Esophagus (tissue), 2 donors: ENCODE results near the gene COBLL1. TPM values are rescaled to one million over a fixed set of nuclear protein-coding genes. Genes with fewer than 3 reads are reported as not detected.
A peak's percentile ranks its signal among the peaks of the same experiment; 100 is the strongest.

Experiments used
- H3K27ac ChIP-seq, 2 donors: one replicate each; pipeline ENCODE4 v1.5.1; 2013; ENCODE audit warnings: low read depth in 2 of 2, mild to moderate bottlenecking in 2 of 2, inconsistent platforms in 1 of 2, low read length in 1 of 2, moderate library complexity in 1 of 2
- H3K27me3 ChIP-seq, 2 donors: one replicate each; pipeline ENCODE4 v1.6.1; 2013; ENCODE audit warnings: low read length in 2 of 2, control low read depth in 1 of 2, mild to moderate bottlenecking in 1 of 2; ENCODE audit not compliant: insufficient read depth in 2 of 2, control insufficient read depth in 1 of 2
- H3K36me3 ChIP-seq, 2 donors: one replicate each; pipeline ENCODE4 v1.6.1; 2013; ENCODE audit warnings: low read length in 1 of 2; ENCODE audit not compliant: control insufficient read depth in 2 of 2, insufficient read depth in 2 of 2
- H3K4me1 ChIP-seq, 2 donors: one replicate each; pipeline ENCODE4 v1.6.1; 2013; ENCODE audit warnings: low read length in 1 of 2; ENCODE audit not compliant: control insufficient read depth in 2 of 2, insufficient read depth in 2 of 2
- H3K4me3 ChIP-seq, 2 donors: one replicate each; pipeline ENCODE4 v1.5.1; 2013; ENCODE audit warnings: low read length in 2 of 2, mild to moderate bottlenecking in 2 of 2, low read depth in 1 of 2, moderate library complexity in 1 of 2
- H3K9me3 ChIP-seq, 2 donors: one replicate each; pipeline ENCODE4 v1.6.1; 2013; ENCODE audit warnings: mild to moderate bottlenecking in 2 of 2, low read depth in 1 of 2, low read length in 1 of 2, moderate library complexity in 1 of 2; ENCODE audit not compliant: control insufficient read depth in 2 of 2, insufficient read depth in 1 of 2
- WGBS, 2 donors: extraction: QIAGEN DNeasy Blood & Tissue Kit; methylation state at CpG; one replicate each; pipeline ENCODE4 v1.1.7; 2013; 5-methylcytosine and 5-hydroxymethylcytosine counted together
- polyA plus RNA-seq, 2 donors: library from polyadenylated mRNA; stranded (reverse); fragments of 200-250 nt; gene quantifications; one replicate each; pipeline ENCODE4 v1.2.3, GENCODE V29; 2013
- donor health status: healthy with polysubstance abuse.
- donor health status: Bipolar disorder and iron deficiency.

The COBLL1 gene
- 10 to 100 TPM; 18.0 to 27.9 TPM for polyA plus RNA-seq

- H3K4me1 ChIP-seq = peaks cover 0 to 3% of the 10 kb centered on the region in 2 donors
- WGBS, 2 donors = 1% methylated on average over 56 to 57 of the region's 57 CpGs
These were observed at the start of gene COBLL1 for GRCh38 chr2:164841719-164842623. Gene COBLL1, minus strand, starts transcription at chr2:164841823. Its CDS starts 627 bp downstream, at chr2:164841196.

GRCh38 chr2:164890544-164890943 is 48.9 kb upstream of the COBLL1 start:
- Histone ChIP-seq H3K27me3 (no peaks in the 10 kb centered on the region), H3K4me3 (no peak overlapping the region), H3K4me1 (no peaks in the 10 kb centered on the region), H3K36me3 (no peaks in the 10 kb centered on the region), H3K9me3 (no peaks in the 10 kb centered on the region), H3K27ac (no peak overlapping the region)
- 34 to 36% methylated on average over 4 of the region's 4 CpGs for WGBS, 2 donors

More at GRCh38 chr2:164841719-164842623, at the start of gene COBLL1:
- Histone ChIP-seq H3K27me3 (no peaks in the 10 kb centered on the region), H3K27ac (peak within 1 kb of the TSS; percentile 95 to 99), H3K4me3 (peak within 1 kb of the TSS; percentile 77 to 97), H3K36me3 (peaks cover 0 to 2% of the 10 kb centered on the region in 2 donors), H3K9me3 (no peaks in the 10 kb centered on the region)

GRCh38 chr2:164888592-164888991 is 47.0 kb upstream of the COBLL1 start:
- 75 to 78% methylated on average over 3 of the region's 3 CpGs for WGBS, 2 donors
- no peak overlapping the region for H3K27ac ChIP-seq
- H3K36me3 ChIP-seq = no peaks in the 10 kb centered on the region
- H3K4me3 ChIP-seq = no peak overlapping the region
- no peaks in the 10 kb centered on the region for H3K27me3 ChIP-seq
- no peaks in the 10 kb centered on the region for H3K9me3 ChIP-seq
- H3K4me1 ChIP-seq = no peaks in the 10 kb centered on the region

- Histone ChIP-seq H3K4me3 (no peak overlapping the region), H3K27ac (no peak overlapping the region), H3K4me1 (no peaks in the 10 kb centered on the region), H3K36me3 (no peaks in the 10 kb centered on the region), H3K27me3 (no peaks in the 10 kb centered on the region), H3K9me3 (no peaks in the 10 kb centered on the region)
- 66 to 76% methylated on average over 4 of the region's 4 CpGs for WGBS, 2 donors
These were observed 46.0 kb upstream of the COBLL1 start for GRCh38 chr2:164887434-164888144.

- Histone ChIP-seq H3K4me1 (no peaks in the 10 kb centered on the region), H3K27me3 (no peaks in the 10 kb centered on the region), H3K27ac (no peak overlapping the region), H3K9me3 (no peaks in the 10 kb centered on the region), H3K4me3 (no peak overlapping the region), H3K36me3 (no peaks in the 10 kb centered on the region)
- WGBS, 2 donors = 61 to 76% methylated on average over 9 of the region's 9 CpGs
These were observed 40.7 kb upstream of the COBLL1 start for GRCh38 chr2:164882276-164882675.

- Histone ChIP-seq H3K4me3 (no peak overlapping the region), H3K36me3 (no peaks in the 10 kb centered on the region), H3K27me3 (no peaks in the 10 kb centered on the region), H3K27ac (no peak overlapping the region), H3K4me1 (no peaks in the 10 kb centered on the region), H3K9me3 (no peaks in the 10 kb centered on the region)
- WGBS, 2 donors = 69 to 71% methylated on average over 1 of the region's 1 CpG
These were observed 39.9 kb upstream of the COBLL1 start for GRCh38 chr2:164881524-164881923.

- Histone ChIP-seq H3K4me3 (no peak overlapping the region), H3K36me3 (no peaks in the 10 kb centered on the region), H3K9me3 (no peaks in the 10 kb centered on the region), H3K4me1 (no peaks in the 10 kb centered on the region), H3K27me3 (no peaks in the 10 kb centered on the region), H3K27ac (no peak overlapping the region)
- WGBS, 2 donors = 60 to 80% methylated on average over 2 of the region's 2 CpGs
These were observed 38.4 kb upstream of the COBLL1 start for GRCh38 chr2:164879901-164880535.

GRCh38 chr2:164877927-164878326 is 36.3 kb upstream of the COBLL1 start:
- H3K36me3 ChIP-seq = no peaks in the 10 kb centered on the region

GRCh38 chr2:164877169-164877568 is 35.5 kb upstream of the COBLL1 start:
- no peak overlapping the region for H3K4me3 ChIP-seq
- H3K36me3 ChIP-seq = no peaks in the 10 kb centered on the region
- 89 to 93% methylated on average over 4 of the region's 4 CpGs for WGBS, 2 donors
- H3K4me1 ChIP-seq = no peaks in the 10 kb centered on the region
- H3K27ac ChIP-seq = no peak overlapping the region
- no peaks in the 10 kb centered on the region for H3K9me3 ChIP-seq
- no peaks in the 10 kb centered on the region for H3K27me3 ChIP-seq

More at GRCh38 chr2:164877927-164878326, 36.3 kb upstream of the COBLL1 start:
- Histone ChIP-seq H3K27me3 (no peaks in the 10 kb centered on the region), H3K27ac (no peak overlapping the region), H3K4me3 (no peak overlapping the region), H3K4me1 (no peaks in the 10 kb centered on the region), H3K9me3 (no peaks in the 10 kb centered on the region)
